Tibial nerve (tissue), 4 donors: ENCODE measurements around the gene SNX19. TPM values are rescaled to one million over a fixed set of nuclear protein-coding genes. Genes with fewer than 3 reads are reported as not detected.

Experiments
- DNase-seq, 2 donors: peaks; one replicate each; pipeline ENCODE4 v3.0.0-alpha.2; 2019; ENCODE audit warnings: low spot score in 2 of 2
- H3K27ac ChIP-seq, 4 donors: fragments of 200-600 bp; sonication (generic) in 3 of 4; one replicate each; pipeline ENCODE4 v1.5.1; 2017 to 2019; ENCODE audit warnings: mild to moderate bottlenecking in 1 of 4
- H3K27me3 ChIP-seq, 2 donors: fragments of 200-600 bp; sonication (generic) in 1 of 2; one replicate each; pipeline versions ENCODE4 v1.5.1 to v1.6.0; 2017 to 2019
- H3K36me3 ChIP-seq, 3 donors: fragments of 200-600 bp; sonication (generic); one replicate each; pipeline ENCODE4 v1.5.1; 2018 to 2019
- H3K4me1 ChIP-seq, 4 donors: fragments of 200-600 bp; sonication (generic) in 3 of 4; one replicate each; pipeline ENCODE4 v1.5.1; 2017 to 2019
- H3K4me3 ChIP-seq, 4 donors: fragments of 200-600 bp; sonication (generic) in 3 of 4; one replicate each; pipeline ENCODE4 v1.5.1; 2017 to 2019; ENCODE audit warnings: mild to moderate bottlenecking in 1 of 4, moderate library complexity in 1 of 4
- H3K9me3 ChIP-seq, 4 donors: fragments of 200-600 bp; sonication (generic) in 3 of 4; one replicate each; pipeline ENCODE4 v1.5.1; 2017 to 2019
- CTCF ChIP-seq, 5 experiments: fragments of 200-600 bp in 3 of 5; fragments of 450-650 bp in 2 of 5; sonication (generic) in 3 of 5; IDR thresholded peaks; one replicate each; pipeline ENCODE4 v1.5.1; 2016 to 2019; ENCODE audit warnings: antibody characterized with exemption in 5 of 5, mild to moderate bottlenecking in 3 of 5, moderate library complexity in 2 of 5
- EP300 ChIP-seq, 2 donors: sonication (generic); formaldehyde crosslinking; IDR thresholded peaks; one replicate each; pipeline ENCODE4 v1.6.1; 2017; ENCODE audit warnings: antibody characterized with exemption in 2 of 2, mild to moderate bottlenecking in 1 of 2
- POLR2A ChIP-seq, 2 donors: fragments of 450-650 bp; IDR thresholded peaks; one replicate each; pipeline ENCODE4 v1.6.1; 2017; ENCODE audit warnings: antibody characterized with exemption in 2 of 2, mild to moderate bottlenecking in 2 of 2, moderate library complexity in 2 of 2
- WGBS, 2 donors: methylation state at CpG; one replicate each; pipeline ENCODE4 v1.1.5; 2018; 5-methylcytosine and 5-hydroxymethylcytosine counted together
- total RNA-seq, 4 donors: library from RNA; depleted of rRNA; stranded (reverse); fragments of >200 nt; gene quantifications; one replicate each; pipeline ENCODE4 v1.1.0, GENCODE V29; 2016

Gene SNX19
- total RNA-seq, 4 donors from 2014 or later: 94.2 to 141 (median 105) TPM

- peaks cover 0 to 18% (median 6%) of the 10 kb centered on the region in 4 donors for H3K4me1 ChIP-seq
- H3K36me3 ChIP-seq: no peaks in the 10 kb centered on the region
- WGBS, 2 donors: 86 to 93% methylated on average over 1 of the region's 1 CpG
Measured at GRCh38 chr11:130842001-130842400, 74.3 kb downstream of the SNX19 start.

GRCh38 chr11:130840679-130841078 lies 75.6 kb downstream of the SNX19 start:
- Histone ChIP-seq H3K36me3 (no peaks in the 10 kb centered on the region), H3K9me3 (peaks cover 0 to 16% (median 7%) of the 10 kb centered on the region in 4 donors), H3K27me3 (no peaks in the 10 kb centered on the region), H3K4me3 (no peak overlapping the region), H3K27ac (peak overlapping the region in 1 of 4 donors; percentile 44), H3K4me1 (peaks cover 0 to 18% (median 6%) of the 10 kb centered on the region in 4 donors)
- no peak for TF ChIP-seq CTCF (IDR thresholded peaks at IDR 0.05)
- TF ChIP-seq POLR2A (IDR thresholded peaks at IDR 0.05): no peak
- no peak for TF ChIP-seq EP300 (IDR thresholded peaks at IDR 0.05)
- WGBS, 2 donors: 28 to 37% methylated on average over 3 of the region's 3 CpGs
- no peak for DNase-seq

More at GRCh38 chr11:130842001-130842400, 74.3 kb downstream of the SNX19 start:
- H3K4me3 ChIP-seq: no peak overlapping the region
- H3K27ac ChIP-seq: peak overlapping the region in 1 of 4 donors; percentile 51
- peaks cover 0 to 12% (median 4%) of the 10 kb centered on the region in 4 donors for H3K9me3 ChIP-seq
- TF ChIP-seq POLR2A (IDR thresholded peaks at IDR 0.05): no peak
- no peak for TF ChIP-seq CTCF (IDR thresholded peaks at IDR 0.05)
- TF ChIP-seq EP300 (IDR thresholded peaks at IDR 0.05): no peak
- no peak for DNase-seq
- H3K27me3 ChIP-seq: no peaks in the 10 kb centered on the region

- no peaks in the 10 kb centered on the region for H3K27me3 ChIP-seq
- H3K4me1 ChIP-seq: peaks cover 0 to 18% (median 6%) of the 10 kb centered on the region in 4 donors
- H3K27ac ChIP-seq: peak overlapping the region in 1 of 4 donors; percentile 44
- no peaks in the 10 kb centered on the region for H3K36me3 ChIP-seq
- peaks cover 0 to 16% (median 7%) of the 10 kb centered on the region in 4 donors for H3K9me3 ChIP-seq
- 14 to 29% methylated on average over 3 of the region's 3 CpGs for WGBS, 2 donors
- H3K4me3 ChIP-seq: no peak overlapping the region
- TF ChIP-seq EP300 (IDR thresholded peaks at IDR 0.05): peak in 1 of 2 donors; percentile 39
- no peak for TF ChIP-seq POLR2A (IDR thresholded peaks at IDR 0.05)
- no peak for DNase-seq
Measured at GRCh38 chr11:130839981-130840666, 76.2 kb downstream of the SNX19 start.

- Histone ChIP-seq H3K27ac (no peak overlapping the region), H3K9me3 (peaks cover 0 to 16% (median 7%) of the 10 kb centered on the region in 4 donors), H3K4me1 (peaks cover 0 to 18% (median 6%) of the 10 kb centered on the region in 4 donors), H3K27me3 (no peaks in the 10 kb centered on the region), H3K36me3 (no peaks in the 10 kb centered on the region), H3K4me3 (no peak overlapping the region)
- no peak for DNase-seq
- no peak for TF ChIP-seq POLR2A (IDR thresholded peaks at IDR 0.05)
- no peak for TF ChIP-seq EP300 (IDR thresholded peaks at IDR 0.05)
- TF ChIP-seq CTCF (IDR thresholded peaks at IDR 0.05): no peak
Measured at GRCh38 chr11:130837194-130837593, 79.1 kb downstream of the SNX19 start.

- no peaks in the 10 kb centered on the region for H3K27me3 ChIP-seq
- no peaks in the 10 kb centered on the region for H3K36me3 ChIP-seq
- H3K27ac ChIP-seq: no peak overlapping the region
- TF ChIP-seq EP300 (IDR thresholded peaks at IDR 0.05): no peak
- no peak for TF ChIP-seq CTCF (IDR thresholded peaks at IDR 0.05)
- TF ChIP-seq POLR2A (IDR thresholded peaks at IDR 0.05): no peak
- H3K4me1 ChIP-seq: peaks cover 0 to 25% (median 3%) of the 10 kb centered on the region in 4 donors
- H3K4me3 ChIP-seq: no peak overlapping the region
- H3K9me3 ChIP-seq: peaks cover 0 to 16% (median 7%) of the 10 kb centered on the region in 4 donors
- no peak for DNase-seq
Measured at GRCh38 chr11:130834886-130835285, 81.4 kb downstream of the SNX19 start.
